Medulla oblongata (tissue), 1 donor: ENCODE measurements around the gene TMEM250.

ENCODE experiments used
- DNase-seq: peaks from one replicate; pipeline ENCODE4 v3.0.0-alpha.2; 2015; ENCODE audit errors: extremely low spot score

TMEM250 gene

DNA sequence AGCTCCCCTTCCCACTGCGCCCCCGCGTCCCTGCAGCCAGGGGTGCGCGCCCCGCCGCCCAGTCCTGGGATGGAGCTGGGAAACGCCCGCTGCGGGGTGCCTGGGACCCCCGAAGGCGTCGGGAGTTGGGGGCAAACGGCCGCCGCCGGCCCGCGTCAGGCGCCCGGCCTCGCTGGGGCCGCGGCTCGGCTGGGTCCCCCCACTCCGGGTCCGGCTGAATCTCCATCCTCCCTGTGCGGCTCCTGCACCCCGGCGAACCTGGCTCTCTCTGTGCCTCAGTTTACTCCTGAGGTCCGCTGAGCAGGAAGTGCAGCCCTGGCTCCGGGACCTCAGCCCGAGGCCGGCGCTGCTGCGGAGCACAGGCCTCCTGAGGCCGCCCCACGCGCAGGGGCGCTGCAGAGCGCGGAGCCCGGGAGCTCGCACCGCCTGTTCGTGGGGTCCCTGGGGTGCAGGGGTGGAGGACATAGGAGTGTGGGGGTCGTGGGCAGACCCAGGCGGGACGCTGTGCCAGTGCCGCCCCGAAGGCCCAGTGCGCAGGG lies 13.9 kb upstream of the TMEM250 start:
- DNase-seq, result no peak

- DNase-seq, result no peak
Measured at GRCh38 chr9:136131629-136132511, 13.2 kb upstream of the TMEM250 start.

DNA sequence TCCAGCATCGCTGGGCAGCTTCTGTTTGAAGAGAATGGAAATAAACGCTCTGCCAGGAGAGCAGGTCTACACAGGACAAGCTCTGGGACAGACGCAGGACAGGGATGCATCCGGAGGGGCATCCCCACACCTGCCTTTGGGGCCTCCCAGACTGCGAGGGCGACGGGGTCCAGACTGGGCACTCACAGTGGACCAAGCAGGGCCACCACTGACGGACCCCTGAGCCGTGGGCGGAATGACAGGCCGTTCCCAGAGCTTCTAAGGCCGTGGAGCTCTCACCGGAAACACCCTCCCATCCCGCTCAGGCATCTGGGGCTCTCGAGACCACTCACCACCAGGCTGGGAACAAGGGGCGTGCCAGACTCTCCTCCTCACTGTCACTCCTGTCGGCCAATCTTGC lies 10.5 kb upstream of the TMEM250 start:
- DNase-seq, result no peak

DNA sequence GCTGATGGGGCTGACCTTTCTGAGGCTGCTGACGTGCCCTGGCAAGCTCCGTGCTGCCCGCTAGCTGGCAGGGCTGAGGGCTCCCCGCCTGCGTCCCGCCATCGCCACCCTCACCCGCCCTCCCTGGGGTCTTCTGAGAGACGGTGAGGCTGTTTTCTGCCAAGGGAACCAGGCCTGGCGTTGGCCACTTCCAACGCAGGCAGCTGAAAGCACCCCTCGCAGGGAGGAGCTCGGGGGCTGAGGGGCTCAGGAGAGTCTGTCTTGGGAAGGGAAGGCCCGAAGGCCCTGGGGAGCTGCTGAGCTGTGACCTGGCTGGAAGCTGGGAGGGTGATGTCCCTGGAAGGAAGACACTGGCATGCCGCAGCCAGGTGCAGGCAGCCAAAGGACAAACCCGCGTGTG lies 9.8 kb upstream of the TMEM250 start:
- DNase-seq, result no peak

- DNase-seq, result no peak
Measured at GRCh38 chr9:136127313-136127712, 8.6 kb upstream of the TMEM250 start.

- DNase-seq, result no peak
Measured at GRCh38 chr9:136124976-136125692, 6.5 kb upstream of the TMEM250 start.

DNA sequence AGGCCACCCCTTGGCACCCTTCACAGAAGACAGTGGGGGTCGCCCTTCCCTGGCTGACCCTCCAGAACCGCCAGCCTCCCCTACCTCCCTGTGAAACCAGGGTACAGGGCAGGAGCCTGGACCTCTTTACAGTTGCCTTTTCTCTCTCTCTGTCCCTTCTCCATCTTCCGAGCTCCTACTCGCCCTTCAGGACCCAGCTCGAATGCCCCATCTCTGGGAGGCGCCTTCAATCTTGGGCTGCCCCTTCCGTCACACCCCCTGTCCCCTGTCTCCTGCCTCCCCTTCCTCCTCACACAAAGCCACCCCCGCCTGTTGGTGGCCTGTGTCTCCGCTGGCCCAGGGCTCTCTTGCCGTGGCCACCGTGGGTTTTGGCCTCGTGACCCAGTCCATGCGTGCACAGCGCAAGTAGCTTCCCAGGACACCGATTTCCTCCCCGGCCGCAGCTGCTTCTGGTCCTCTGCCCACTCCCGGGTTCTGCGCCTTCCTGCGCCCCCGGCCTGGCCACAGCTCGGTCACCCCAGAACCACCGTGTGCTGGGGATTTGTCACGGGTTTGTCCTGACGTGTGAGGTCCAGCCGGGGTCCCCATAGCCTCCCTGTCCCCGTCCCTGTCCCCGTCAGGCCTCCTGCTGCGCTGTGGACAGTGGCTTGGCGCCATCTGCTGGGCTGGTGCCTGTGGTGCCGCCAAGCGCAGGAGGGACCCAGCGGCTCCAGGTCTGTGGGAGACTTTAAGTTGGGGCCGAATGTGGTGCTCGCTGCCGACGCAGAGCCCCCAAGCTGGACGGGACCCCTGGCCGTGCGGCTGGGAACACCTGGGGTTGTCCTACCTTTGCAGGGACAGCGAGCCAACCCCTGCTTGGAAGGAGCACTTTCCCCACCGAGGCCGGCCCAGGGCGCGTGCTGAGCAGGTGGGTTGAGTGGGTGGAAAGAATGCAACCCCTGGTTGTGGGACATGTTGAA lies 4.0 kb upstream of the TMEM250 start:
- DNase-seq, result peak; percentile 80

DNA sequence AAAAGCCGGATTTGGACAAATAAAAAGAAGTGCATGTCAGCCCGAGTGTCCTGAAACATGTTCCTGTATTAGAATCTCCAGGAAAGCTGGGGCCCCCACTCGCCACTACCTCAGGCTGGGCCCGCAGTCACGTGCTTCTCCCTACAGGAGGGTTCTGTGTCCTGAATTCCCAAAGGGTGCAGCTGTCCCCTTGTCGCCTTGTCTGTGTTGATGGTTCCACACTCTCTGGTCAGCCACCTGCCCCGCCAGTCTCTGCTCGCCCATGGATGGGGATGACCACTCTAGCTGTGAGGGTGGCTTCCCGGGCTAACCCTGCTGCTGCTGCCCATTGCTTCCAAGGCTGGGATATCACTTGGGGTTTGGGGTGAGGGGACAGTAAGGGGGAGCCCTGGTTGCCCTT lies 3.1 kb upstream of the TMEM250 start:
- no peak for DNase-seq

- no peak for DNase-seq
Measured at GRCh38 chr9:136120438-136120844, 1.8 kb upstream of the TMEM250 start.

DNA sequence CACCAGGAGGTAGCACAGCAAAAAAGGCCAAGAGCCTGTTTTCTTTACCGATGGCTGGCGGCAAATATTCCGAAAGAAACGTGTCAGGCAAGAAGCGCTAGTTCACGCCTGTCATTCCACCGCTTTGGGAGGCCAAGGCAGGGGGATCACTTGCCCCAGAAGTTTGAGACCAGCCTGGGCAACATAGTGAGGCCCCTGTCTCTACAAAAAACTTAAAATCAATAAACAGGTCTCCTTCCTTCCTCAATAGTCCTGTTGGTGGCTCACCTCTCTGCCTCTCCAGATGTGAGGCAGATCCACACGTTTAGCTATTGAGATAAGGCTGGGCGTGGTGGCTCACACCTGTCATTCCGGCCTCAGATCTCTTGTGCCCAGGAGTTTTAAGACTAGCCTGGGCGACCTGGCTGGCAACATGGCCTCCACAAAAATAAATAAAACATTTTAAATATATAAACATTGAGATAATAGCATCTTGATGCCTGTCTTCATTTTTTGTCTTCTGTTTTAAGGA lies 1.3 kb upstream of the TMEM250 start:
- no peak for DNase-seq

DNA sequence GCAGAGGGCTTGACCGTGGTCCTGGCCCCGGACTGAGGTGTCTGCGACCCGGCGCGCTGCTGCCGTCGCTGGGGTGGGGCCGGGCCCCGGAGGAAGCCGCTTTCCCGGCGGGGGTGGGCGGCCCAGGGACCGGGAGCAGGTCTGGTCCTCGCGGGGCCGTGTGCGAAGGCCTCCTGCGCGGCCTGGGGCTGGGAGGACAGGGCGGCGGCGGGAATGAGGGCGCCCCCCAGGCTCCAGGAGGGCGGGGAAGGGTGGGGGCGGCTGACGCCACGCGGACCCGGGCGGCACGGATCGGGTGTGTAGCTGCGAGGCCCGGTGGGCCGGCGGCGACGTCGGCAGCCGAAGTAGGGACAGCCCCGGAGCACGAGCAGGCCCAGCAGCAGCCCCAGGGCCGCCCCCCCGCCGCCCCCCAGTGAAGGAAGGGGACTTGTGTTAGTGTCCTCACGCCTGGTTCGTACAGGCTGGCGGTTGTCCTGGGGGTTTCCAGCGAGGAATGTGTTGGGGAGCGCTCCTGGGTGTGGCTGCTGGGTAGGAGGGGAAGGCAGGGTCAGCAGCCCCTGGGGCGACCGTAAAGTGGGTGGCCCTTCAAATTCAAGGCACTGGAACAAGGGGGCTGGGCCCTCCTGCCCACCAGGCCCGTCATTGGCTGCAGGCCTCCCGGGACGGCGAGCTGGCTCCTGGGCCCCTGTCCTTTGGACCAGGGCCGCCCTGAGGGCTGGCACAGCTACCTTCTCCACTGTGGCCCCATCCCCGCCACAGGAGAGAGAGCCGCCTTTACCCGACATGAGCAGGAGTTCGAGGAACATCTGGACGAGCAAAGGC lies 597 bp upstream of the TMEM250 start:
- DNase-seq, result no peak

DNA sequence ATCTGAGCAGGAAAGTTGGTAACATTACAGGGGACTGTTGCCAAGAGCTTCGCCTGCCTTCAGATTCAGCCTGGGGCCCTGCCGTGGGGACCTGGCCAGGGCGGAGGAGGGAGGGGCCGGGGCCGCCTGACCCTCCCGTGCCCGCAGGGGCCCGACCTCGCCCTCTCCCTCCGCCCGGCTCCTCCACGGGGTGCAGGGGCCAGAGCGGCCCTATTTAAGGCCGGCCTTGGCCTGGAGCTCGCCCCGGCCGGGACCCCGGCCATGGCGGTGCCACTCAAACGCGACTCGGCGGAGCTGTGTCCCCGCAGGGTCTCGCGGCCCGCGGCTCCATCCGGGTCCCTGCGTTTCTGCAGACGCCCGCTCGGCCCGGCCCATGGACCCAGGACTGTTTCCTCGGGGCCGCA lies 757 bp downstream of the TMEM250 start:
- no peak for DNase-seq

DNA sequence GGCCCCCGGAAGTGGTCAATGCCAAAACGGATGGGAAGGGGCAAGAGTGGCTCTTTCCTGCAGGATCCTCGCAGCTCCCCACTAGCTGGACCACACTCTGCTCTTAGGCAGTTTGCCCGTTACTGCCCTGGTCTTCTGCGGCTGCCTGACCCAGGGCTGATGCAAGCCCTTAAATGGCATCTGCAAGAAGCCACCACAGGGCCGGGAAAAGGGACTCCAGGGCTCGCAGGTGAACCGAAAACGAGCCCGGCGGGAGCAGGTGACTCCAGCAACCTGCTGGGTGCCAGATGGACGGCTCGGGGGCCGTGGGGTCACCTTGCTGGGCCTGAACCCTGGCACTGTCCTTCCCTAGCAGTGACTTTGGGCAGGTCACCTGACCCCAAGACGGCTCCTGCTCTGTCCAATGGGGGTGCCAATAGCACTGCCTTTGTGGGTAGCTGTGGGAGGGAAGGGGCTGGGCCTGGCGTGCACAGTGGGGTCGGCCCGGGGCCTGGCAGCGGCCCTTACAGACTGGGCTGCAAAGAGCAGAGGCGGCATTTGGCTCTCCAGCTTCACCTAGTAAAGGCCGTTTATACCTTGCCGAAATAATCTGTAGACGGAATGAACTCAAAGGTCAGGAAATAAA lies 1.3 kb downstream of the TMEM250 start:
- DNase-seq, result no peak

DNA sequence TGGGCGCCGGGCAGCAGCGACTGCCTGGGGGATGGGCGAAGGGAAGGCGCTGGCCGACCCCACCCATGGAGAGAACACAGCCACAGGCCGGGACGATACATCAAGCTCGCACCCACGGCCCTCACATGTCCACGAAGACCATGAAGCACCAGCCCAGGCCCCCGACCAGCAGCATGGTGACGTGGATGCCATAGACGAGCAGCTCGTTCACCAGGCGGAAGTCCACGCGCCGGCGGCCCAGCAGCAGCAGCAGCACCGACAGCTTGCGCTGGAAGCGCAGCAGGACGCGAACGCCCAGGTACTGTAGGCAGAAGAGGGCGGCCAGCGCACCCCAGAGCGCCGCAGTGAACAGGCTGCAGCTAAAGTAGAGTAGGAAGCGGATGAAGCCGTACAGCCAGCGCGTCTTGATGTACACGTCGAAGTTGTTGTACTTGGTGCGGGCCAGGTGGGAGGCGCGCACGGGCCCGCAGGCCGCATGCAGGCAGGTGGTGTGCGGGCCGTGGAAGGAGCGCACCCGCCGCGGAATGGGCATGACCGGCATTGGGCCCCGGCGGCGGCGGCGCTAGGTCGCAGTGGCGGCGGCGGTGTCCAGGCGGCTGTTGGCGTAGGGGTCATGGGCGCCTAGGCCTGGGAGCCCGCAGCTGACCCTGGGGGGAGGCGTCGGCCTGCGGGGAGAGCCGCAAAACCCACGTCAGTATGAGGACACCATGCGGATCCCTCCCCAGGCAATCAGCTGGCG lies 2.1 kb downstream of the TMEM250 start:
- DNase-seq, result no peak

GRCh38 chr9:136115641-136116359 lies 2.9 kb downstream of the TMEM250 start:
- no peak for DNase-seq

GRCh38 chr9:136115206-136115605 lies 3.5 kb downstream of the TMEM250 start:
- no peak for DNase-seq

GRCh38 chr9:136114610-136115009 lies 4.1 kb downstream of the TMEM250 start:
- no peak for DNase-seq

DNA sequence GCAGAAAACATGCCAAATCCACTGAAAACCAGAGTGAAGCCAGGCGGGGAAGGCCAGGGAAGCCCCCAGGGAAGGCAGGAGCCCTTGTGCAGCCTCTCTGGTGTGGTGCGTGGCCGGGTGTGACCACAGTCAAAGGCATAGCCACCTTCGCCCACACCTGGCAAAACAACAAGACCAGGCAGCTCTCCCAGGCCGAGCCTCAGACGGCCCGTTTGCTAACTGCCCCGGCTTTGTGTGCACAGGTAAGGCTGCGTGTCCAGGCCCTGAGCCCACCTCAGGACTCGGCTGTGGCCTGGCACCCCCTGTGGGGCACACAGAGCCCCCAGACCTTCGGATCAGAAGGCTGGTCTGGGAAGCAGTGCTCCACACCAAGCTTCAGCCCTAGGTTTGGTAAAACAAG lies 6.1 kb downstream of the TMEM250 start:
- DNase-seq, result no peak

- no peak for DNase-seq
Measured at GRCh38 chr9:136111910-136112309, 6.8 kb downstream of the TMEM250 start.
